Breast epithelium (tissue), 4 donors: ENCODE measurements around the gene SURF6. TPM values are rescaled to one million over a fixed set of nuclear protein-coding genes. Genes with fewer than 3 reads are reported as not detected.

ENCODE experiments used
- DNase-seq, 2 donors: peaks; one replicate each; pipeline ENCODE4 v3.0.0-alpha.2; 2019; ENCODE audit warnings: low spot score in 2 of 2
- H3K27ac ChIP-seq, 2 donors: fragments of 200-600 bp; sonication (generic) in 1 of 2; one replicate each; pipeline ENCODE4 v1.5.1; 2016 to 2019; ENCODE audit warnings: mild to moderate bottlenecking in 1 of 2
- H3K27me3 ChIP-seq, 2 donors: fragments of 200-600 bp; sonication (generic) in 1 of 2; one replicate each; pipeline versions ENCODE4 v1.5.1 to v1.6.0; 2017 to 2019; ENCODE audit warnings: control low read depth in 1 of 2, mild to moderate bottlenecking in 1 of 2
- H3K36me3 ChIP-seq: fragments of 200-600 bp; one replicate; pipeline ENCODE4 v1.5.1; 2019
- H3K4me1 ChIP-seq, 2 donors: fragments of 200-600 bp; sonication (generic); one replicate each; pipeline ENCODE4 v1.5.1; 2016 to 2019; ENCODE audit warnings: control low read depth in 1 of 2
- H3K4me3 ChIP-seq, 3 donors: fragments of 200-600 bp; sonication (generic); 1 replicate in 2 of 3; 2 replicates in 1 of 3; pipeline ENCODE4 v1.5.1; 2016 to 2019; ENCODE audit warnings: mild to moderate bottlenecking in 3 of 3, moderate library complexity in 2 of 3
- H3K9me3 ChIP-seq, 2 donors: fragments of 200-600 bp; sonication (generic) in 1 of 2; one replicate each; pipeline ENCODE4 v1.5.1; 2016 to 2019; ENCODE audit warnings: control low read depth in 1 of 2
- CTCF ChIP-seq, 3 donors: fragments of 450-650 bp; IDR thresholded peaks; one replicate each; pipeline ENCODE4 v1.5.1; 2016 to 2017; ENCODE audit warnings: antibody characterized with exemption in 3 of 3, mild to moderate bottlenecking in 3 of 3, moderate library complexity in 3 of 3
- POLR2A ChIP-seq: fragments of 450-650 bp; IDR thresholded peaks from one replicate; pipeline ENCODE4 v1.6.1; 2016; ENCODE audit warnings: antibody characterized with exemption, mild to moderate bottlenecking, moderate library complexity
- POLR2AphosphoS5 ChIP-seq, 3 donors: sonication (generic); formaldehyde crosslinking; IDR thresholded peaks; one replicate each; pipeline ENCODE4 v1.6.1; 2017; ENCODE audit warnings: antibody characterized with exemption in 3 of 3
- intact Hi-C: fragments of 100-400 bp; cut with DNase I; formaldehyde crosslinking; loops from one replicate; pipeline ENCODE4 v1.15.1; 2023; ENCODE audit warnings: low total_unique reads
- total RNA-seq, 3 donors: library from RNA; depleted of rRNA; stranded (reverse); fragments of >200 nt; gene quantifications; one replicate each; pipeline ENCODE4 v1.1.0, GENCODE V29; 2016

The SURF6 gene
- total RNA-seq, 3 donors from 2014 or later = 12.8 to 29.0 (median 23.3) TPM

GRCh38 chr9:133347985-133348717, 12.2 kb upstream of the SURF6 start, which contains the start of the genes MED22 and RPL7A:
Gene MED22, minus strand, starts transcription at chr9:133348131. Its CDS starts 1,469 bp downstream, at chr9:133346662.
Gene RPL7A, plus strand, starts transcription at chr9:133348218. Its CDS starts 26 bp downstream, at chr9:133348244.
- peak in 1 of 3 donors; percentile 12 for TF ChIP-seq CTCF (IDR thresholded peaks at IDR 0.05)
- TF ChIP-seq POLR2A = peak; percentile 70
- peak; percentile 95 to 97 (median 96) for TF ChIP-seq POLR2AphosphoS5 (IDR thresholded peaks at IDR 0.05)
- Histone ChIP-seq H3K4me1 (peaks cover 0 to 18% of the 10 kb centered on the region in 2 donors), H3K36me3 (peaks cover 6% of the 10 kb centered on the region), H3K4me3 (peak within 1 kb of the TSS; percentile 95 to 99 (median 99)), H3K9me3 (no peaks in the 10 kb centered on the region), H3K27me3 (no peaks in the 10 kb centered on the region), H3K27ac (peak within 1 kb of the TSS; percentile 96 to 98)
- peak; percentile 94 for DNase-seq
- intact Hi-C loops = no loop called here

- no peaks in the 10 kb centered on the region for H3K27me3 ChIP-seq
- peak overlapping the region; percentile 95 to 99 (median 99) for H3K4me3 ChIP-seq
- intact Hi-C loops = no loop called here
- TF ChIP-seq POLR2A (no peak), CTCF (IDR thresholded peaks at IDR 0.05) (no peak), POLR2AphosphoS5 (IDR thresholded peaks at IDR 0.05) (no peak)
- H3K9me3 ChIP-seq = no peaks in the 10 kb centered on the region
- peaks cover 0 to 18% of the 10 kb centered on the region in 2 donors for H3K4me1 ChIP-seq
- peaks cover 6% of the 10 kb centered on the region for H3K36me3 ChIP-seq
- peak overlapping the region; percentile 96 to 98 for H3K27ac ChIP-seq
- DNase-seq = peak in 1 of 2 donors; percentile 51
Measured at GRCh38 chr9:133347515-133347984, 11.6 kb upstream of the SURF6 start.

GRCh38 chr9:133346021-133346785, 10.2 kb upstream of the SURF6 start:
- TF ChIP-seq POLR2AphosphoS5 (IDR thresholded peaks at IDR 0.05) (no peak), CTCF (IDR thresholded peaks at IDR 0.05) (no peak), POLR2A (no peak)
- no peak for DNase-seq
- peak overlapping the region; percentile 95 to 99 (median 99) for H3K4me3 ChIP-seq
- H3K27ac ChIP-seq = peak overlapping the region; percentile 96 to 98
- H3K4me1 ChIP-seq = peaks cover 0 to 18% of the 10 kb centered on the region in 2 donors
- H3K27me3 ChIP-seq = no peaks in the 10 kb centered on the region
- intact Hi-C loops = no loop called here
- peaks cover 11% of the 10 kb centered on the region for H3K36me3 ChIP-seq
- no peaks in the 10 kb centered on the region for H3K9me3 ChIP-seq

- H3K27ac ChIP-seq = no peak overlapping the region
- H3K27me3 ChIP-seq = no peaks in the 10 kb centered on the region
- peaks cover 8% of the 10 kb centered on the region for H3K36me3 ChIP-seq
- peaks cover 0 to 18% of the 10 kb centered on the region in 2 donors for H3K4me1 ChIP-seq
- no peak for DNase-seq
- no peak for TF ChIP-seq POLR2A
- no peak for TF ChIP-seq POLR2AphosphoS5 (IDR thresholded peaks at IDR 0.05)
- TF ChIP-seq CTCF (IDR thresholded peaks at IDR 0.05) = no peak
- H3K9me3 ChIP-seq = no peaks in the 10 kb centered on the region
- intact Hi-C loops = no loop called here
- H3K4me3 ChIP-seq = no peak overlapping the region
Measured at GRCh38 chr9:133345596-133345995, 9.6 kb upstream of the SURF6 start.
